Karpas-422 (cell line): ENCODE results near the gene TRMT13. TPM values are rescaled to one million over a fixed set of nuclear protein-coding genes. Genes with fewer than 3 reads are reported as not detected.

ENCODE experiments used
- DNase-seq: peaks from one replicate; pipeline ENCODE4 v3.0.0-alpha.2; 2015
- H2AFZ ChIP-seq: fragments of 200-600 bp; sonication (generic); 2 replicates; pipeline ENCODE4 v1.6.1; 2014; ENCODE audit warnings: antibody characterized with exemption, low read length, mixed read lengths
- H3K27ac ChIP-seq: fragments of 200-600 bp; sonication (generic); 2 replicates; pipeline ENCODE4 v1.5.1; 2014; ENCODE audit warnings: mild to moderate bottlenecking, low read length, moderate library complexity
- H3K27me3 ChIP-seq: fragments of 200-600 bp; sonication (generic); 2 replicates; pipeline ENCODE4 v1.6.1; 2014; ENCODE audit warnings: low read length, mixed read lengths
- H3K36me3 ChIP-seq: fragments of 200-600 bp; sonication (generic); 2 replicates; pipeline ENCODE4 v1.6.1; 2014; ENCODE audit warnings: low read length, mixed read lengths; ENCODE audit not compliant: insufficient read depth
- H3K4me1 ChIP-seq: fragments of 200-600 bp; sonication (generic); 2 replicates; pipeline ENCODE4 v1.6.1; 2014; ENCODE audit warnings: mild to moderate bottlenecking, low read length, mixed read lengths
- H3K4me2 ChIP-seq: fragments of 200-600 bp; sonication (generic); 2 replicates; pipeline ENCODE4 v1.6.1; 2014; ENCODE audit warnings: low read length, low read depth, mild to moderate bottlenecking; ENCODE audit not compliant: poor library complexity, severe bottlenecking
- H3K4me3 ChIP-seq: fragments of 200-600 bp; sonication (generic); 2 replicates; pipeline ENCODE4 v1.5.1; 2014; ENCODE audit warnings: mild to moderate bottlenecking, antibody characterized with exemption, low read length, mixed read lengths
- H3K79me2 ChIP-seq: fragments of 200-600 bp; sonication (generic); 2 replicates; pipeline ENCODE4 v1.6.1; 2014; ENCODE audit warnings: mild to moderate bottlenecking, low read length, mixed read lengths
- H3K9ac ChIP-seq: fragments of 200-600 bp; sonication (generic); 2 replicates; pipeline ENCODE4 v1.6.0; 2014; ENCODE audit warnings: low read length
- H3K9me2 ChIP-seq: fragments of 200-600 bp; sonication (generic), shearing (Covaris generic); replicated peaks from 2 replicates; pipeline ENCODE4 v1.6.0; 2014; ENCODE audit warnings: mild to moderate bottlenecking, low read length, moderate library complexity; ENCODE audit not compliant: insufficient read depth
- H3K9me3 ChIP-seq: fragments of 300-700, 200-600 bp; sonication (generic); 2 replicates; pipeline ENCODE4 v1.6.1; 2014; ENCODE audit warnings: low read length, mixed read lengths
- H4K20me1 ChIP-seq: fragments of 200-600 bp; sonication (generic); 2 replicates; pipeline ENCODE4 v1.6.1; 2014; ENCODE audit warnings: mild to moderate bottlenecking, antibody characterized with exemption, low read length, low read depth; ENCODE audit not compliant: insufficient read depth
- total RNA-seq: library from RNA; depleted of rRNA; stranded (reverse); fragments of >200 nt; shearing (Covaris generic); gene quantifications from 2 replicates; pipeline ENCODE4 v1.2.3, GENCODE V29; 2014; ENCODE audit warnings: low replicate concordance

TRMT13 gene
- total RNA-seq, 1 experiment from 2014 or later, result 71.1 TPM

DNA sequence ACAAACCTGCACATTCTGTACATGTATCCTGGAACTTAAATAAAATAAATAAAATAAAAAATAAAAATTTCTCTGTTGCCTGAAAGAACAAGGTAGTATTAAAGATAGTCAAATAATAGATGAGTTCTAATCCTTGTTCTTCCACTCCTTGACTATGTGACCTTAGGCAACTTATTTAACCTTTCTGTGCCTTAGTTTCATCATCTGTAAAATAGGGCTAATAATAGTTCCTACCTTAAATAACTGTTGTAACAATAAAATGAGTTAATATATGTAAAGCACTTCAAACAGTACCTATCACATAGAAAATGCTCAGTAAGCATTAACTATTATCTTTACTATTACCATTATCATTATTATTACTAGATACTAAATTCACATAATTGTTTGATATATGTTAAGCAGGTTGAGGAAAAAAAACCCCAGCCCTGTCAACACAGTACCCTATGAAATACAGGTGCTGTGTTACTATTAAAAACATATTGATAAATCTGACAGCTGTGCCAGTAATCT lies 23.4 kb upstream of the TRMT13 start:
- no peak overlapping the region for H3K27ac ChIP-seq
- no peak for DNase-seq

DNA sequence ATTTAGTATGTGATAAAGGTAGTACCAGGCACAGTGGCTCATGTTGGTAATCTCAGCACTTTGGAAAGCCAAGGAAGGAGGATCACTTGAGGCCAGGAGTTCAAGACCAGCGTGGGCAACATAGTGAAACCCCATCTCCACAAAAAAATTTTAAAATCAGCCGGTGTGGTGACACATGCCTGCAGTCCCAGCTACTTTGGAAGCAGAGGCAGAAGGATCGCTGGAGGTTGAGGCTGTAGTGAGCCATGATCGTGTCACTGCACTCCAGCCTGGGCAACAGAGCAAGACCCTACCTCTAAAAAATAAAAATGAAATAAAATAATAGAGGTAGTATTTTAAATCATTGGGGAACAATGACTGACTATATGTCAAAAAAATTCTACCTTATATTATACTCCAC lies 17.4 kb upstream of the TRMT13 start:
- no peak overlapping the region for H3K9ac ChIP-seq
- no peak overlapping the region for H3K27ac ChIP-seq
- H4K20me1 ChIP-seq, result no peaks in the 10 kb centered on the region
- DNase-seq, result no peak
- no peaks in the 10 kb centered on the region for H3K27me3 ChIP-seq
- no peaks in the 10 kb centered on the region for H3K4me1 ChIP-seq
- H3K4me3 ChIP-seq, result no peak overlapping the region
- no peak overlapping the region for H3K4me2 ChIP-seq
- H3K36me3 ChIP-seq, result peaks cover 42% of the 10 kb centered on the region
- H3K9me3 ChIP-seq, result no peaks in the 10 kb centered on the region
- H3K9me2 ChIP-seq, result no peaks in the 10 kb centered on the region
- H2AFZ ChIP-seq, result no peak overlapping the region
- peaks cover 49% of the 10 kb centered on the region for H3K79me2 ChIP-seq

More for the DNA sequence above, 23.4 kb upstream of the TRMT13 start:
- Histone ChIP-seq H4K20me1 (no peaks in the 10 kb centered on the region), H2AFZ (no peak overlapping the region), H3K9me3 (no peaks in the 10 kb centered on the region), H3K9ac (no peak overlapping the region), H3K27me3 (no peaks in the 10 kb centered on the region), H3K4me3 (no peak overlapping the region), H3K79me2 (peaks cover 30% of the 10 kb centered on the region), H3K4me1 (no peaks in the 10 kb centered on the region; the same call in 1 of the 2 replicates), H3K9me2 (no peaks in the 10 kb centered on the region), H3K36me3 (peaks cover 41% of the 10 kb centered on the region; the same call in 1 of the 2 replicates), H3K4me2 (no peak overlapping the region)

DNA sequence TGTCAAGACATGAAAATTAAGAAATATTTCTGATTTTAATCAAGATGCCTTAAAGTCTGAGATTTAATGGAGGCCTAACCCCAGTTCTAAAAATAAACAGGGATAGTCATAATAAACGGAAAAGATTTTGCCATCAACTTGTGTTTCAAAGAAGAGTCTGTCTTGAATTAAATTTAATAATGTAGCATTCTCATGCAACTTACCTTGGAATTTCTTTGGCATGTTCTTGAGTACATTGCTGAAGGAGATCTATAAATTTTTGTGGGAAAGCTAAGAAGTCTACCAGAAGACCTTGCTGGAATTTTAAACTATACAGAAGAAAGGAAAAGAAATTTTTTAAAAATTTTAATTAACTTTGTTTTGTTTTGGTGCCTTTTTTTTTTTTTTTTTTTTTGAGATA lies 10.8 kb upstream of the TRMT13 start:
- Histone ChIP-seq H3K9me2 (no peaks in the 10 kb centered on the region), H2AFZ (no peak overlapping the region), H3K4me2 (no peak overlapping the region), H3K27ac (no peak overlapping the region), H3K4me1 (no peaks in the 10 kb centered on the region; the same call in 1 of the 2 replicates), H4K20me1 (no peaks in the 10 kb centered on the region), H3K9ac (no peak overlapping the region), H3K79me2 (peaks cover 61% of the 10 kb centered on the region), H3K9me3 (no peaks in the 10 kb centered on the region), H3K27me3 (no peaks in the 10 kb centered on the region), H3K4me3 (no peak overlapping the region), H3K36me3 (peaks cover 37% of the 10 kb centered on the region)
- no peak for DNase-seq

DNA sequence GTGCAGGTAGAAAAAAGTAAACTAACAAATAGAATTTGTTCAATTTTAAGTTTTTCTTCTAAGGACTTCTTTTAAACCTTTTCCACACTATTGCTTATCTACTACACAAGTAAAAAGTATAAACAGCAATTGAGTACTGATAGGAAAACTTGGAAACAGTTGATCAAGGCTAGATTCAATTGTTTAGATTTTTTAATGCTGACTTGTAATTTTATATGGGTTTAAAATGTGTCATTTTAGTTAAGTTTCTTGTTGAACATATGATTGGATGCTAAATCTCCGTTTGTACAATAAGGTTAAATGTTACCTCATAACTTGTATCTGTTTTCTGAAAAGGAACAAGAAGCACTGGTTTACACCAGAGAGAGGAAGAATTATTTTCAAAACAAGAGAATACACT lies 5.7 kb upstream of the TRMT13 start:
- Histone ChIP-seq H3K36me3 (peaks cover 10% of the 10 kb centered on the region; the same call in 1 of the 2 replicates), H2AFZ (no peak overlapping the region), H3K4me2 (no peak overlapping the region), H3K27ac (no peak overlapping the region), H3K4me1 (peaks cover 27% of the 10 kb centered on the region), H3K9ac (no peak overlapping the region), H3K4me3 (no peak overlapping the region), H3K79me2 (peaks cover 90% of the 10 kb centered on the region), H3K27me3 (no peaks in the 10 kb centered on the region), H3K9me3 (no peaks in the 10 kb centered on the region), H3K9me2 (no peaks in the 10 kb centered on the region), H4K20me1 (no peaks in the 10 kb centered on the region)
- DNase-seq, result no peak

DNA sequence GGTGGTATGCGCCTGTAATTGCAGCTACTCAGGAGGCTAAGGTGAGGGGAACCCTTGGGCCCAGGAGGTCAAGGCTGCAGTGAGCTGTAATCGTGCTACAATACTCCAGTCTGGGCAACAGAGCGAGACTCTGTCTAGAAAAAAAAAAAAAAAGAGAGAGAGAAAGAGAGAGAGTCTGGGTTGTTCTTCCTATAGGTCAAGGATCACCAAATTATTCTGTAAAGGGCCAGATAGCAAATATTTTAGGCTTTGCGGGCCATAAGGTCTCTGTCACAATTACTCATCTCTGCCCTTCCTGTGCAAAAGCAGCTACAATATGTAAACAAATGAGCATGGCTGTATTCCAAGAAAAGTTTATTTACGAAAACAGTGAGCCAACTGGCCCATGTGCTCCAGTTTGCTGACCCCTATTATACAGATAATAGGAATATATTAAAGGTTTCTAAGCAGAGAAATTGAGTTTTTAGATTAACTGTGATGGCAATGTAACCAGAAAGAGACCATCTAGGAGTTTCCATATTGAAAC lies 2.3 kb upstream of the TRMT13 start:
- H3K36me3 ChIP-seq, result peaks cover under 1% of the 10 kb centered on the region; the same call in 1 of the 2 replicates
- H3K9ac ChIP-seq, result no peak overlapping the region
- H3K27ac ChIP-seq, result no peak overlapping the region
- DNase-seq, result no peak
- no peaks in the 10 kb centered on the region for H4K20me1 ChIP-seq
- H2AFZ ChIP-seq, result no peak overlapping the region
- peaks cover 95% of the 10 kb centered on the region for H3K79me2 ChIP-seq
- peaks cover 44% of the 10 kb centered on the region for H3K4me1 ChIP-seq
- no peaks in the 10 kb centered on the region for H3K27me3 ChIP-seq
- H3K4me2 ChIP-seq, result peak overlapping the region; percentile 87
- H3K9me2 ChIP-seq, result no peaks in the 10 kb centered on the region
- H3K9me3 ChIP-seq, result no peaks in the 10 kb centered on the region
- H3K4me3 ChIP-seq, result peak overlapping the region; percentile 100

DNA sequence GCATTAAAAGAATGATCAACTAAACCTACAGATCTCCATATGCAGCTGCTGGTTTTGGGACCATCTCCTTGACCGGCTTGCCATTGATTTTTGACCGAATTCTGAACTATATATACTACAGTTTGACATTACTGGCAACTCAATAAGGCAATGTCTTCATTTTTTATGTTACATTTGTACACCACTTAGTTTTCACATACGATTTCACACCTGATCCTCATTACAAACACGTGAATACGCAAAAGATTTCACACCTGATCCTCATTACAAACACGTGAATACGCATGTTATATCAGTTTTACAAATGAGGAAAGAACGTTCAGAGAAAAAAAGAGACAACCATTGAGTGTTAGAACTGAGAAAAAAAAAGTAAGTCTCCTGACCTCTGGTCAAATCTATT lies 1.3 kb upstream of the TRMT13 start:
- peak overlapping the region; percentile 100 for H3K4me3 ChIP-seq

DNA sequence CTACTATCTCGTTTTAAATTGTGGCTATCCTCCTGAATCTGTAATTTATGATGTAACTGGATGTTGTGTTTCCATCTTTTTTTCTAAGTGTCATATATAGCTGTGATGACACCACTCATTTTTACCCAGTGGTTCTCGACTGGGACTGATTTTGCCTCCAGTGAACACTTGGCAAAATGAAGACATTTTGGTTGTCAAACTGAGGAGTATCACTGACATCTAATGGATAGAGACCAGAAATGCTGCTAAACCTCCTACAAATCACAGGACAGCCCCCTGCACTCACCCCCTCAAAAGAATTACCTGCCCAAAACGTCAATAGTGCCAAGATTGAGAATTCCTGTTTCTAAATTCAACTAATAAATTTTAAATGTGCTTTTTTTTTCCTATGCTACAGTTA lies 1.9 kb downstream of the TRMT13 start:
- H3K4me1 ChIP-seq, result peaks cover 39% of the 10 kb centered on the region
- 0 out of 2 replicates have a peak overlapping the region, but pooled peaks have one; percentile 1 for H3K9ac ChIP-seq
- H3K9me2 ChIP-seq, result no peaks in the 10 kb centered on the region
- H3K9me3 ChIP-seq, result no peaks in the 10 kb centered on the region
- H2AFZ ChIP-seq, result no peak overlapping the region
- H3K36me3 ChIP-seq, result peaks cover 33% of the 10 kb centered on the region; the same call in 1 of the 2 replicates
- H3K4me2 ChIP-seq, result peak overlapping the region; percentile 87
- no peak overlapping the region for H3K27ac ChIP-seq
- DNase-seq, result no peak
- H3K4me3 ChIP-seq, result peak overlapping the region; percentile 100; the same call in 1 of the 2 replicates
- peaks cover 59% of the 10 kb centered on the region for H3K79me2 ChIP-seq
- no peaks in the 10 kb centered on the region for H3K27me3 ChIP-seq
- H4K20me1 ChIP-seq, result no peaks in the 10 kb centered on the region

More for the DNA sequence above, 1.3 kb upstream of the TRMT13 start:
- no peaks in the 10 kb centered on the region for H4K20me1 ChIP-seq
- H3K36me3 ChIP-seq, result 0 out of 2 replicates have a peak, but pooled peaks cover 5% of the 10 kb centered on the region
- no peak for DNase-seq
- no peaks in the 10 kb centered on the region for H3K9me2 ChIP-seq
- H3K9me3 ChIP-seq, result no peaks in the 10 kb centered on the region
- H3K27me3 ChIP-seq, result no peaks in the 10 kb centered on the region
- peak overlapping the region; percentile 92 for H3K9ac ChIP-seq
- H2AFZ ChIP-seq, result no peak overlapping the region
- H3K79me2 ChIP-seq, result peaks cover 90% of the 10 kb centered on the region
- peaks cover 44% of the 10 kb centered on the region for H3K4me1 ChIP-seq
- no peak overlapping the region for H3K27ac ChIP-seq
- peak overlapping the region; percentile 87 for H3K4me2 ChIP-seq

DNA sequence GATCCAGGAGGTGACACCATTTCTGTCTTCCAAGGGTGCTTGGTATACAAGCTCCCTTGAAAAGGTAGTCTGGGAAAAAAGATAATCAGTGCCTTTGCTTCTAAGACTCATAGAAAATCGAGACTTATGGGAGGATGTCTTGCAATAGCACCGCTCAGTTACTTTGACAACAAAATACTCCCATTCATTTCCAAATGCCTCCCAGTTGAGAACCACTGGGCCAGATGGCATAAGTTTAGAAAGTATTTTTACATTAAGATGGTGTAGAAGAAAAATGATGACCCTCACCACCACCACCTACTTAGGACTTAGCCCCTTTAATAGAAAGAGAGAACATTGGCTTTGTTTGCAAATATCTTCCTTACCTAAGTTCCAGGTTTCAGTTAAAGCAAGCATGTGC lies 4.6 kb downstream of the TRMT13 start:
- Histone ChIP-seq H3K4me1 (peaks cover 17% of the 10 kb centered on the region), H3K4me3 (no peak overlapping the region), H2AFZ (no peak overlapping the region), H3K9me2 (no peaks in the 10 kb centered on the region), H3K36me3 (peaks cover 57% of the 10 kb centered on the region), H3K27ac (no peak overlapping the region), H3K9ac (no peak overlapping the region), H3K79me2 (peaks cover 32% of the 10 kb centered on the region), H3K27me3 (no peaks in the 10 kb centered on the region), H3K4me2 (no peak overlapping the region), H4K20me1 (no peaks in the 10 kb centered on the region), H3K9me3 (no peaks in the 10 kb centered on the region)
- DNase-seq, result no peak
